Mucosa of descending colon (tissue), 3 donors: Measurements from ENCODE around the gene PHF13. TPM values are rescaled to one million over a fixed set of nuclear protein-coding genes. Genes with fewer than 3 reads are reported as not detected.

Source experiments
- ATAC-seq: fragments of 200-7000 bp; cut with Tn5 transposase; one replicate; pipeline ENCODE4 v1.9.1; 2020; ENCODE audit warnings: mild to moderate bottlenecking, moderate library complexity
- DNase-seq, 3 donors: peaks; one replicate each; pipeline ENCODE4 v3.0.0-alpha.2; 2020
- H3K36me3 ChIP-seq: fragments of 200-600 bp; one replicate; pipeline ENCODE4 v1.8.0; 2021; ENCODE audit warnings: low read depth, mild to moderate bottlenecking
- H3K4me1 ChIP-seq: fragments of 200-600 bp; one replicate; pipeline ENCODE4 v1.8.0; 2021; ENCODE audit warnings: low read depth, mild to moderate bottlenecking
- H3K4me3 ChIP-seq: fragments of 200-600 bp; one replicate; pipeline ENCODE4 v1.8.0; 2021; ENCODE audit warnings: mild to moderate bottlenecking
- H3K9me3 ChIP-seq: fragments of 200-600 bp; one replicate; pipeline ENCODE4 v1.8.0; 2021; ENCODE audit warnings: mild to moderate bottlenecking
- CTCF ChIP-seq: fragments of 200-600 bp; IDR thresholded peaks from one replicate; pipeline ENCODE4 v1.8.0; 2022; ENCODE audit warnings: antibody characterized with exemption, mild to moderate bottlenecking
- intact Hi-C, 2 donors: fragments of 100-400 bp; cut with DNase I in 1 of 2; cut with micrococcal nuclease in 1 of 2; formaldehyde crosslinking; loops; one replicate each; pipeline versions ENCODE4 v1.11.0 to v1.11.1; 2022; cut with DNase I, micrococcal nuclease
- total RNA-seq, 3 donors: library from RNA; stranded (reverse); fragmentation: NEBNext Ultra II Directional in 2 of 3; extraction: Animal tissue kit (Norgen Biotek cat#: 25700) in 2 of 3; gene quantifications; one replicate each; pipeline versions ENCODE4 v1.2.1 to v1.2.4, GENCODE V29; 2021 to 2023
- donor health status: DM: no; HTN: no; CAD: no; lungs with moderate emphysema.
- donor health status: DM: no; HTN: no; CAD: no.
- donor health status: DM: no; HTN: yes; CAD: no.

Gene PHF13
- total RNA-seq, 3 donors from 2014 or later: 6.6 to 21.5 (median 8.9) TPM

- no peaks in the 10 kb centered on the region for H3K9me3 ChIP-seq
- intact Hi-C loops: no loop called here
- ATAC-seq: no peak
- no peak overlapping the region for H3K4me3 ChIP-seq
- H3K36me3 ChIP-seq: peaks cover 9% of the 10 kb centered on the region
- H3K4me1 ChIP-seq: peaks cover 6% of the 10 kb centered on the region
- DNase-seq: no peak
- TF ChIP-seq CTCF: no peak
These were observed 9.0 kb downstream of the PHF13 start for GRCh38 chr1:6622396-6623152.

DNA sequence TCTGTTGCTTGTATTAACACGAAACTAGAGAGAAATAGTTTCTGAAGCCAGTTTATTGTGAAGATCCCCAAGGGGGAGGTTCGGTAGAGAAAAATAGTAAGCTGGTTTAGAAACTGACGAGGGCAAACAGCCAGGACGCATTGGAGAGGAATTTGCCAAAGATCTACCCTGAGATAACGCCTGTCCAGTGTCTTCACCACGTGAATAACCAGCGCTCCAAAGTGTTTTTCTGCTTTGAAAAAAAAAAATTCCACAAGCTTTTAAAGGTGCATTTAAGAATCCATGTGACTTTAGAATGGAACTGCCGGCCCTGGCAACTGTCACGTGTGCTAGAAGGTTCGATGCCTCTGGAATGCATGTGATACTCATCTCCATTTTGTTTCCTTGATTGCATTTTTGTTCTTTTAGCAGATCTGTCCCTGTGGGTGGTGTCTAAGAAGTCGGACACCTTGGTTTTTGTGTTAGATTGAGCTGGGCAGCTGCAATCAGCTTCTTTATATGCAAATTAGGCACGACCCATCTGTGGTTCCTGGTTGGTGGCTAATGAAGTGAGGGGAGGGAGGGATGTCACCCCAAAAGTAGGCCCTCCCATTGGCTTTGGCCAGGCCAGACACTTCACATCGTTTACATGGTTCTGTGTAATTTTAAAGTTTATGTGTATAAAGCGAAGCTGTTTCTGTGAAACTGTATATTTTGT lies 9.9 kb downstream of the PHF13 start:
- Histone ChIP-seq H3K4me3 (no peak overlapping the region), H3K4me1 (peaks cover 6% of the 10 kb centered on the region), H3K9me3 (no peaks in the 10 kb centered on the region), H3K36me3 (peaks cover 9% of the 10 kb centered on the region)
- TF ChIP-seq CTCF: no peak
- no peak for DNase-seq
- ATAC-seq: no peak
- intact Hi-C loops: no loop called here

DNA sequence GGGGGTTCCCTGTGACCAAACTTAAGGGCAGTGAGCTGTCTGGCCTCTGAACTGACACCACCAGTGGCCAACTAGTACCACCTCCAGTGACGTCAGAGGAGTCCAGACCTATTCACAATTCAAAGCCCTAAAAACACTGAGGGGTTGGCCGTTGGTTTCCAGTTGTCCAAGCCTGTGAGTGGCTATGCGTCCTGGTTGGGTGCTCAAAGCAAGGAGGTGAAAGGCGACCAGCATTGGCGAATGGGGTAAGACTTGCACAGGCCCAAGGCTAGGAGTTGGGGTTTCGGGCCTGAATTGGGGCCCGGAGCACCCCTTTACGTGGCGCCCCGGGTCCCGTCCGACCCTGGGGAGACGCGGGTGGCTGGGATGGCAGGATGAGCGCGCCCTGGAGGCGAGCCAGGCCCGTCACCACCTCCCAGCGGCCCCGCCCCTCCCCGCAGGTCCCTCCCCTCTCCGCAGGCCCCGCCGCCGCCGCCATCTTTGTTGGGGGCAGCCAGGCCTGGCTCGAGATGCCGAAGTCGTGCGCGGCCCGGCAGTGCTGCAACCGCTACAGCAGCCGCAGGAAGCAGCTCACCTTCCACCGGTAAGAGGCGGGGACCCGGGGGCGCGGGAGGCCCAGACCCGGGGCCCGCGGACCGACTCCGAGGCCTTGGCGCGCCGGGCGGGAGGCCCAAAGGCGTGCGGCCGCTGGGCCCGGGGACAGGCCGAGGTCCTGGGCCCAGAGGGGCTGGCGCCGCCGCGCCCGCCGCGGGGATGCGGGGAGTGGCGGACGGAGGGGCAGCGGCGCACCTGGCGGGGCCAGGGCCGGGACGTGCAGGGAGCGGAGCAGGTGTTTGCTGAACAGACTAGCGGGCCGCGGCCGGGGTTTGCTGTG lies 11.4 kb downstream of the PHF13 start, which contains the start of gene THAP3:
THAP3 (plus strand) TSS at position 159 of the 874 bp plus-strand sequence; CDS start at position 510, 351 bp downstream.
- intact Hi-C loops: no loop called here
- H3K9me3 ChIP-seq: no peaks in the 10 kb centered on the region
- peak; percentile 90 to 93 (median 93) for DNase-seq
- TF ChIP-seq CTCF: no peak
- peaks cover 6% of the 10 kb centered on the region for H3K4me1 ChIP-seq
- peak within 1 kb of the TSS; percentile 74 for H3K4me3 ChIP-seq
- peak; percentile 98 for ATAC-seq
- peaks cover 9% of the 10 kb centered on the region for H3K36me3 ChIP-seq

- DNase-seq: peak in 2 of 3 donors; percentile 39 to 50
- intact Hi-C loops: no loop called here
- Histone ChIP-seq H3K4me1 (peaks cover 6% of the 10 kb centered on the region), H3K36me3 (peaks cover 9% of the 10 kb centered on the region), H3K9me3 (no peaks in the 10 kb centered on the region), H3K4me3 (peak overlapping the region; percentile 74)
- TF ChIP-seq CTCF: no peak
- peak; percentile 38 for ATAC-seq
These were observed 12.1 kb downstream of the PHF13 start for GRCh38 chr1:6625584-6626149.

GRCh38 chr1:6627031-6627430 lies 13.5 kb downstream of the PHF13 start:
- Histone ChIP-seq H3K4me1 (peaks cover 6% of the 10 kb centered on the region), H3K36me3 (no peaks in the 10 kb centered on the region), H3K4me3 (no peak overlapping the region), H3K9me3 (no peaks in the 10 kb centered on the region)
- DNase-seq (no peak), ATAC-seq (no peak)
- no peak for TF ChIP-seq CTCF
- intact Hi-C loops: no loop called here
